DOHH2 (cell line): ENCODE data around the gene STXBP4.

Experiments
- H3F3A ChIP-seq: fragments of 200-600 bp; sonication (generic), shearing (Covaris generic); 2 replicates; pipeline ENCODE4 v1.6.0; 2016; ENCODE audit warnings: antibody characterized with exemption, mild to moderate bottlenecking; ENCODE audit not compliant: control insufficient read depth, insufficient read depth
- H3K27ac ChIP-seq: fragments of 200-600 bp; sonication (generic); 2 replicates; pipeline ENCODE4 v1.5.1; 2014; ENCODE audit warnings: low read depth, mild to moderate bottlenecking, low read length, moderate library complexity
- H3K27me3 ChIP-seq: fragments of 200-600 bp; sonication (generic); 2 replicates; pipeline ENCODE4 v1.6.1; 2014; ENCODE audit warnings: mild to moderate bottlenecking, low read length, mixed read lengths; ENCODE audit not compliant: control insufficient read depth
- H3K36me3 ChIP-seq: fragments of 200-600 bp; sonication (generic); 2 replicates; pipeline ENCODE4 v1.6.1; 2014; ENCODE audit warnings: mild to moderate bottlenecking, low read length, moderate library complexity, mixed read lengths; ENCODE audit not compliant: control insufficient read depth
- H3K4me1 ChIP-seq: fragments of 200-600 bp; sonication (generic); 2 replicates; pipeline ENCODE4 v1.6.1; 2014; ENCODE audit warnings: mild to moderate bottlenecking, low read length, mixed read lengths; ENCODE audit not compliant: control insufficient read depth
- H3K4me2 ChIP-seq: fragments of 200-600 bp; sonication (generic); 2 replicates; pipeline ENCODE4 v1.6.0; 2014; ENCODE audit warnings: mild to moderate bottlenecking, low read length, moderate library complexity
- H3K4me3 ChIP-seq: fragments of 200-600 bp; sonication (generic); 2 replicates; pipeline ENCODE4 v1.5.1; 2014; ENCODE audit warnings: mild to moderate bottlenecking, low read length, mixed read lengths
- H3K79me2 ChIP-seq: fragments of 200-600 bp; sonication (generic); 2 replicates; pipeline ENCODE4 v1.6.1; 2014; ENCODE audit warnings: mild to moderate bottlenecking, low read length, mixed read lengths; ENCODE audit not compliant: control insufficient read depth
- H3K9me2 ChIP-seq: fragments of 200-600 bp; sonication (generic); replicated peaks from 2 replicates; pipeline ENCODE4 v1.6.1; 2014; ENCODE audit warnings: mild to moderate bottlenecking, low read length, mixed read lengths; ENCODE audit not compliant: control insufficient read depth
- H3K9me3 ChIP-seq: fragments of 200-600 bp; sonication (generic); 2 replicates; pipeline ENCODE4 v1.6.1; 2014; ENCODE audit warnings: antibody characterized with exemption, low read length, mixed read lengths; ENCODE audit not compliant: control insufficient read depth, insufficient read depth
- H4K20me1 ChIP-seq: fragments of 200-600 bp; sonication (generic); 2 replicates; pipeline ENCODE4 v1.6.0; 2014; ENCODE audit warnings: low read depth, mild to moderate bottlenecking, antibody characterized with exemption, low read length, moderate library complexity; ENCODE audit not compliant: control insufficient read depth, insufficient read depth
- CTCF ChIP-seq: fragments of 200-600 bp; sonication (generic); IDR thresholded peaks from one replicate; pipeline ENCODE4 v1.5.1; 2014; ENCODE audit warnings: antibody characterized with exemption, mild to moderate bottlenecking, low read depth, low read length; ENCODE audit not compliant: poor library complexity, severe bottlenecking
- EZH2phosphoT487 ChIP-seq: fragments of 200-600 bp; sonication (generic); IDR thresholded peaks from 2 replicates; pipeline ENCODE4 v1.6.1; 2017; ENCODE audit warnings: borderline replicate concordance, mild to moderate bottlenecking, antibody characterized with exemption, low read length, moderate library complexity, mixed read lengths

The STXBP4 gene

GRCh38 chr17:54983260-54983659 is 14.7 kb downstream of the STXBP4 start:
- H4K20me1 ChIP-seq: no peaks in the 10 kb centered on the region
- H3K36me3 ChIP-seq: no peaks in the 10 kb centered on the region
- H3F3A ChIP-seq: no peaks in the 10 kb centered on the region
- no peak overlapping the region for H3K27ac ChIP-seq
- no peak overlapping the region for H3K4me3 ChIP-seq
- peaks cover 3% of the 10 kb centered on the region; the same call in 1 of the 2 replicates for H3K79me2 ChIP-seq
- TF ChIP-seq CTCF (no peak), EZH2phosphoT487 (no peak)
- H3K4me2 ChIP-seq: no peak overlapping the region
- H3K9me3 ChIP-seq: no peaks in the 10 kb centered on the region
- H3K4me1 ChIP-seq: no peaks in the 10 kb centered on the region
- no peaks in the 10 kb centered on the region for H3K9me2 ChIP-seq
- no peaks in the 10 kb centered on the region for H3K27me3 ChIP-seq

GRCh38 chr17:54985476-54985875 is 16.9 kb downstream of the STXBP4 start:
- H3K9me3 ChIP-seq: no peaks in the 10 kb centered on the region
- H3K36me3 ChIP-seq: no peaks in the 10 kb centered on the region
- TF ChIP-seq CTCF (no peak), EZH2phosphoT487 (no peak)
- no peak overlapping the region for H3K4me3 ChIP-seq
- H3K27ac ChIP-seq: no peak overlapping the region
- no peaks in the 10 kb centered on the region for H3K4me1 ChIP-seq
- H3K4me2 ChIP-seq: no peak overlapping the region
- H3F3A ChIP-seq: no peaks in the 10 kb centered on the region
- H3K27me3 ChIP-seq: no peaks in the 10 kb centered on the region
- H4K20me1 ChIP-seq: no peaks in the 10 kb centered on the region
- no peaks in the 10 kb centered on the region for H3K79me2 ChIP-seq
- no peaks in the 10 kb centered on the region for H3K9me2 ChIP-seq

GRCh38 chr17:54990118-54990517 is 21.6 kb downstream of the STXBP4 start:
- H3K4me2 ChIP-seq: no peak overlapping the region
- H3K9me2 ChIP-seq: no peaks in the 10 kb centered on the region
- H3K4me3 ChIP-seq: no peak overlapping the region
- H3K9me3 ChIP-seq: no peaks in the 10 kb centered on the region
- no peaks in the 10 kb centered on the region for H3K4me1 ChIP-seq
- no peaks in the 10 kb centered on the region for H3K36me3 ChIP-seq
- TF ChIP-seq CTCF (no peak), EZH2phosphoT487 (no peak)
- H3K27ac ChIP-seq: no peak overlapping the region
- H4K20me1 ChIP-seq: no peaks in the 10 kb centered on the region
- no peaks in the 10 kb centered on the region for H3K27me3 ChIP-seq
- no peaks in the 10 kb centered on the region for H3F3A ChIP-seq
- H3K79me2 ChIP-seq: no peaks in the 10 kb centered on the region

DNA sequence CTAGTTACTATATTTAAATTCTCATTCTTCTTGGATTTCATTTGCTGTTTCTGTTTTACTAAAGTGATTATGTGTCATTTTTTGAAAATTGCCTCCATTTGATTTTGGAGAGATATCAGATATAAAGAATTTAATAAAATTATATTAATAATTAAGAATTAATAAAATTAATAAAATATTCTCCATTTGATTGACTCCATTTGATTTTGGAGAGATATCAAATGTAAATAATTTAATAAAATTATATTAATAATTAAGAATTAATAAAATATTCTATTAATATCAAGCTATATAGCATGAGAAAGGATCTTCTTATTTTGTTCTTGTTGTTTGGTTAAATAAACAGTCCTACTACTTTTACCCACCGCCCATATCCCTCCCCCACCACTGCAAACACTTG is 23.0 kb downstream of the STXBP4 start:
- H3K9me2 ChIP-seq: no peaks in the 10 kb centered on the region
- H3K4me1 ChIP-seq: no peaks in the 10 kb centered on the region
- H3K36me3 ChIP-seq: no peaks in the 10 kb centered on the region
- H3K27me3 ChIP-seq: no peaks in the 10 kb centered on the region
- H3F3A ChIP-seq: no peaks in the 10 kb centered on the region
- TF ChIP-seq CTCF (no peak), EZH2phosphoT487 (no peak)
- no peak overlapping the region for H3K4me3 ChIP-seq
- no peaks in the 10 kb centered on the region for H4K20me1 ChIP-seq
- H3K4me2 ChIP-seq: no peak overlapping the region
- no peaks in the 10 kb centered on the region for H3K9me3 ChIP-seq
- no peaks in the 10 kb centered on the region for H3K79me2 ChIP-seq
- H3K27ac ChIP-seq: no peak overlapping the region
